HEK293T (cell line): ENCODE data around the gene MIA3.

Experiments used
- CTCF ChIA-PET: fragments of 350-600 bp; formaldehyde crosslinking; extraction: SDS; loops from one replicate; lab custom pipeline; 2021; ENCODE audit warnings: antibody characterized with exemption, inconsistent platforms; lab: Yijun Ruan, JAX
- POLR2A ChIA-PET: fragments of 350-600 bp; formaldehyde crosslinking; extraction: SDS; loops from one replicate; lab custom pipeline; 2020; ENCODE audit warnings: antibody characterized with exemption, inconsistent platforms; lab: Yijun Ruan, JAX
- DNase-seq: peaks from one replicate; pipeline ENCODE4 v3.0.0; 2012; ENCODE audit warnings: mixed read lengths; ENCODE audit errors: extremely low spot score
- ARNT ChIP-seq: fragments of 450-650 bp; IDR thresholded peaks from 2 replicates; pipeline ENCODE4 v1.6.1; 2017; ENCODE audit warnings: mild to moderate bottlenecking
- BHLHE40 ChIP-seq: fragments of 450-650 bp; IDR thresholded peaks from 2 replicates; pipeline ENCODE4 v1.6.1; 2016; ENCODE audit warnings: mild to moderate bottlenecking, moderate library complexity, borderline replicate concordance
- CTBP1 ChIP-seq: fragments of 450-650 bp; IDR thresholded peaks from 2 replicates; pipeline ENCODE4 v1.6.1; 2016; ENCODE audit warnings: borderline replicate concordance
- ELF4 ChIP-seq: fragments of 450-650 bp; IDR thresholded peaks from 2 replicates; pipeline ENCODE4 v1.6.1; 2017; ENCODE audit warnings: antibody characterized with exemption
- FOXA1 ChIP-seq: fragments of 450-650 bp; IDR thresholded peaks from 2 replicates; pipeline ENCODE4 v1.6.1; 2016; ENCODE audit warnings: mild to moderate bottlenecking
- FOXK2 ChIP-seq: fragments of 450-650 bp; IDR thresholded peaks from 2 replicates; pipeline ENCODE4 v1.6.1; 2016; ENCODE audit warnings: mild to moderate bottlenecking
- FOXM1 ChIP-seq: fragments of 450-650 bp; IDR thresholded peaks from 2 replicates; pipeline ENCODE4 v1.6.1; 2017; ENCODE audit warnings: mild to moderate bottlenecking, borderline replicate concordance
- HDGF ChIP-seq: fragments of 450-650 bp; IDR thresholded peaks from 2 replicates; pipeline ENCODE4 v1.6.1; 2017; ENCODE audit warnings: antibody characterized with exemption, borderline replicate concordance
- L3MBTL2 ChIP-seq: fragments of 450-650 bp; conservative IDR thresholded peaks from 2 replicates; pipeline ENCODE4 v1.6.1; 2016; ENCODE audit warnings: mild to moderate bottlenecking
- LEF1 ChIP-seq: fragments of 450-650 bp; IDR thresholded peaks from 2 replicates; pipeline ENCODE4 v1.6.1; 2017; ENCODE audit warnings: mild to moderate bottlenecking, borderline replicate concordance
- NFRKB ChIP-seq: fragments of 450-650 bp; IDR thresholded peaks from 2 replicates; pipeline ENCODE4 v1.6.1; 2016; ENCODE audit warnings: mild to moderate bottlenecking, moderate library complexity
- SP1 ChIP-seq: fragments of 450-650 bp; IDR thresholded peaks from 2 replicates; pipeline ENCODE4 v1.6.1; 2017
- SUZ12 ChIP-seq: fragments of 450-650 bp; IDR thresholded peaks from 2 replicates; pipeline ENCODE4 v1.6.1; 2016; ENCODE audit warnings: mild to moderate bottlenecking
- TARDBP ChIP-seq: fragments of 450-650 bp; IDR thresholded peaks from 2 replicates; pipeline ENCODE4 v1.6.1; 2016
- ZNF384 ChIP-seq: fragments of 450-650 bp; IDR thresholded peaks from 2 replicates; pipeline ENCODE4 v1.6.1; 2016
- TF ChIP-seq, protein P1 (sequence below): fragments of 450-650 bp; IDR thresholded peaks from 2 replicates; pipeline ENCODE4 v1.6.1; 2016

MIA3 gene

DNA sequence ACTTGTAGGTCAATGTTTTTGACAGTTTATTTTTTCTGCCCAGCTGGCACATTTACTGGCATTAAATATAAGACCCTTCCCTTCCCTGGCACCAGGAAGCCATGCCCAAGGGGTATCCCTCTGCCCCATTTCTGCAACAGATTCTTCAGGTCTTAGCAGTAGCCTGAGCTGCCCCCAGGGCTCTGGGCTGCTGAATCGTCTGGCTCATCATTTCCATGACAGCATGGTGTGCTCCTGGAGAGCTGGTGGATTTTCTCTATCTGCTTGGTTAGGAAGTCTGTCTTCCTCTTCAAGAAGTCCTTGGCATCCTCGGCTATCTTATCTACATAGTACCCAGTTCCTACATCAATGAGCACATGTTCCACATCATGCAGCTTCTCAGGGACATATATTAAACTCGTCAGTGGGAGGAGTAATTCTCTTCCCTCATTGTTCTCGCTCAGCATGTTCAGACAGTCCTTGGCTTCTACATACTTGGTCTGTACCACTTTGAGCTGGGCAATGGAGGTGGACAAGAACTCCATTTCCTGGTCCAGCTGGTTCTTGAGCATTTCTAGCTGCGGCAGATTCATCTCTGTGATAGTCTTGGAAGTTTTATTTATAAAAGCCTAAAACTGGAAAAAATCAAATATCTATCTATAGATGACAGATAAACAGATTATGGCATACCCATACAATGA lies 23.5 kb downstream of the MIA3 start:
- CTCF ChIA-PET, result no interaction called here
- no peak for DNase-seq
- TF ChIP-seq SP1, result no peak
- TF ChIP-seq BHLHE40, result no peak
- TF ChIP-seq FOXA1, result no peak
- TF ChIP-seq HDGF, result no peak
- TF ChIP-seq LEF1, result no peak
- TF ChIP-seq, protein P1, sequence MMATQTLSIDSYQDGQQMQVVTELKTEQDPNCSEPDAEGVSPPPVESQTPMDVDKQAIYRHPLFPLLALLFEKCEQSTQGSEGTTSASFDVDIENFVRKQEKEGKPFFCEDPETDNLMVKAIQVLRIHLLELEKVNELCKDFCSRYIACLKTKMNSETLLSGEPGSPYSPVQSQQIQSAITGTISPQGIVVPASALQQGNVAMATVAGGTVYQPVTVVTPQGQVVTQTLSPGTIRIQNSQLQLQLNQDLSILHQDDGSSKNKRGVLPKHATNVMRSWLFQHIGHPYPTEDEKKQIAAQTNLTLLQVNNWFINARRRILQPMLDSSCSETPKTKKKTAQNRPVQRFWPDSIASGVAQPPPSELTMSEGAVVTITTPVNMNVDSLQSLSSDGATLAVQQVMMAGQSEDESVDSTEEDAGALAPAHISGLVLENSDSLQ, result no peak
- TF ChIP-seq FOXM1, result no peak
- no peak for TF ChIP-seq NFRKB
- TF ChIP-seq ARNT, result no peak
- POLR2A ChIA-PET, result no interaction called here

DNA sequence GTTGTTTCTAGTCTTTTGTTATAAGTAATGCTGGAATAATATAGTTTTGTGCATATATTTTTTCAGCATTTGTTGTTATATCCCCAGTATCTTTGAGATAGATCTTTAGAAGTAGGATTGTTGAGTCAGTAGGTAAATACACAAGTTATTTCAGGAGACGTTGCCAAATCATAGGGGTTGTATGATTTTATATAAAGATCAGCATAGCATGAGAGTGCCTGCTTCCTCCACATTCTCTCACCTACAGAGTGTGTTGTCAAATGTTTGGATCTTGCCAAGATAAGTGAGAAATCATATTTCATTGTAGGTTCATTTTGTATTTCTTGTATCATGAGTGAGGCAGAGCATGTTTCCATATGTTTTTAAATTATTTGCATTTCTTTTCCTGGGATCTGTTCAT lies 24.6 kb downstream of the MIA3 start:
- no peak for DNase-seq
- ChIA-PET POLR2A (no interaction called here), CTCF (no interaction called here)
- TF ChIP-seq, protein P1, result no peak
- TF ChIP-seq CTBP1, result no peak
- TF ChIP-seq FOXM1, result no peak
- no peak for TF ChIP-seq NFRKB
- no peak for TF ChIP-seq BHLHE40
- no peak for TF ChIP-seq ZNF384
- TF ChIP-seq LEF1, result no peak
- TF ChIP-seq ARNT, result no peak
- no peak for TF ChIP-seq HDGF
- no peak for TF ChIP-seq FOXK2
- TF ChIP-seq SP1, result no peak
- TF ChIP-seq SUZ12, result no peak
- TF ChIP-seq FOXA1, result no peak
- TF ChIP-seq L3MBTL2, result no peak
- no peak for TF ChIP-seq ELF4
- no peak for TF ChIP-seq TARDBP

DNA sequence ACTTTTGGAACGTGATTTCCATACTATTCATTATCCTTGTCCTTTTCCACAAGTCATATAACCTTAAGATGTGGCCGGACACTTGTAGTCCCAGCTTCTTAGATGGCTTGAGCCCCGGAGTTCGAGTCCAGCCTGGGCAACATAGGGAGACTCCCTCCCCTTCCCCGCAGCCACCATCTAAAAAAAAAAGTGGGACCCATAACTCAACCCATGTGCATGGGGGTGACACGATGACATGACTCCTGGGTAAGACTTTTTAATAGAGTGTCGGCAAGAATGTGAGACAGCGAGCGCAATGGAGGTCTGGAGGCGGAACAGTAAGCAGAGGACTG lies 25.7 kb downstream of the MIA3 start:
- POLR2A ChIA-PET, result interaction anchor here (0.6 to 1.3 kb wide), 3 partner anchors 10 to 178 kb away, joined by 3 to 7 read pairs (median 7); no protein-coding TSS in a partner anchor
- DNase-seq, result peak; percentile 12
- TF ChIP-seq BHLHE40, result no peak
- TF ChIP-seq, protein P1, result 0 out of 2 replicates have a peak, but pooled peaks have one; percentile 24
- TF ChIP-seq ZNF384, result peak; percentile 55; the same call in 1 of the 2 replicates
- TF ChIP-seq L3MBTL2, result 0 out of 2 replicates have a peak, but pooled peaks have one; percentile 10
- CTCF ChIA-PET, result interaction anchor here (0.6 to 1.7 kb wide), 2 partner anchors 9 to 490 kb away, joined by 4 to 5 read pairs; no protein-coding TSS in a partner anchor

DNA sequence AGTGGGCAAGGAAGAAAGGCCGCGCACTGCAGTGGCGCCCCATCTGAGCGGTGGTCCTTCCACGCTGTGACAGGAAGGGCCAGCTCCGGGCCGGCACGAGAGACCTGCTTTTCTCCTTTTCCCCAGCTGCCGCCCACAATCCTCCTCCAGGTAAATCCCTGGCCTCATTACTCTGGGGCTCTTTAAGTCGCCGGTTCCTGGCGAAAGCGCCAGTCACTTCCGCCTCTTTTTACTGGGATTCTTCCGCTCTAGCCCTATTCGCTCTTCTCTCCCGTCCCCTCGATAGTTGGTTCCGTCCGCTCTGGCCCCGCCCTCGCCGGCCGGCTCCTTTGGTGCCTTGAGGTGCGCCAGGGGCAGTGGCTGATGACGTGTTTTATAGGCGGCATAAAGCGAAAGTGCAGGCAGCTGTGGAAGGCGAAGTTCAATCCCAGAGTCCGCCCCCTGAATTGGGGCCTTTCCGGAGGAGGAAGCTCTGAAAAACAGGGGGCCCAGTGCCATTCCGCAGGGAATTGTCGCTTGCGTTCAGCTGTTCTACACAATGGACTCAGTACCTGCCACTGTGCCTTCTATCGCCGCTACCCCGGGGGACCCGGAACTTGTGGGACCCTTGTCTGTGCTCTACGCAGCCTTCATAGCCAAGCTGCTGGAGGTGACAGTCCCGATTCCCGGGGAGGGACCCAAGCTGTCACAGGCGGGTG lies 26.2 kb downstream of the MIA3 start:
- TF ChIP-seq SUZ12, result no peak
- no peak for TF ChIP-seq TARDBP
- TF ChIP-seq SP1, result no peak
- peak; percentile 61; the same call in 1 of the 2 replicates for TF ChIP-seq FOXM1
- no peak for TF ChIP-seq ZNF384
- no peak; the same call in 1 of the 2 replicates for TF ChIP-seq CTBP1
- TF ChIP-seq LEF1, result no peak
- no peak for TF ChIP-seq FOXA1
- peak; percentile 90 for TF ChIP-seq ELF4
- TF ChIP-seq, protein P1, result no peak
- TF ChIP-seq NFRKB, result no peak
- no peak for TF ChIP-seq L3MBTL2
- no peak for TF ChIP-seq ARNT
- TF ChIP-seq FOXK2, result no peak
- TF ChIP-seq HDGF, result no peak
- peak; percentile 52; the same call in 1 of the 2 replicates for TF ChIP-seq BHLHE40
- peak; percentile 96 for DNase-seq
- ChIA-PET CTCF (interaction anchor here (0.8 to 1.7 kb wide), 2 partner anchors 10 to 444 kb away, joined by 5 to 12 read pairs; no protein-coding TSS in a partner anchor), POLR2A (interaction anchor here (0.6 to 1.3 kb wide), 5 partner anchors 10 to 178 kb away, joined by 3 to 7 read pairs (median 6); partner anchors contain the start of genes AIDA, BROX and TAF1A)

DNA sequence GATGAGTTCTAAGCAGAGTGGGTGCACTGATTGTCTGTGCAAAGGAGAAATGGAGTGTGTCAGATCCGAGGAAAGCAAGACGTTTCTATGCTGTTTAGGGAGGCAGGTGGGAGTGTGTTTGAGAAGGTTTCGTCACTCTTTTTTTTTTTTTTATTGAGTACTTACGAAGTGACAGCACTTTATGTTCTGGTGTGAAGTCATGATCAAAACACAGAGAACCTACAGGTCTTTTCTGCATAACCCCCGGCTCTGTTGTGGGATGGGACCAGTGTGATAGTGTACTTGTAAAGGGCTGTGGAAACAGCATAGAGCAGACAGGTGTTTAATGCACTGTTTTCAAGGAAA lies 26.7 kb downstream of the MIA3 start:
- no peak for DNase-seq
- TF ChIP-seq ZNF384 (peak; percentile 82), ELF4 (no peak)
- ChIA-PET POLR2A (interaction anchor here (0.8 to 1.3 kb wide), 4 partner anchors 9 to 179 kb away, joined by 3 to 7 read pairs (median 6); partner anchors contain the start of genes AIDA, BROX and TAF1A), CTCF (interaction anchor here (0.8 to 1.7 kb wide), 2 partner anchors 10 to 443 kb away, joined by 5 to 12 read pairs; no protein-coding TSS in a partner anchor)
